CD4-positive, alpha-beta T cell (primary cell): ENCODE results near the gene MAP2K7. TPM values are rescaled to one million over a fixed set of nuclear protein-coding genes. Genes with fewer than 3 reads are reported as not detected.

Experiments used
- ATAC-seq: fragments of 200-7000 bp; cut with Tn5 transposase; one replicate; pipeline ENCODE4 v1.10.0; 2022; ENCODE audit warnings: mild to moderate bottlenecking; ENCODE audit not compliant: poor library complexity
- CTCF ChIA-PET: fragments of 350-600 bp; sonication (Branson Sonifier 250); formaldehyde crosslinking; loops from one replicate; lab custom pipeline; 2021; ENCODE audit warnings: antibody characterized with exemption, inconsistent platforms; lab: Charles Lee
- POLR2A ChIA-PET: fragments of 350-600 bp; sonication (Branson Sonifier 250); formaldehyde crosslinking; loops from one replicate; lab custom pipeline; 2021; ENCODE audit warnings: antibody characterized with exemption, inconsistent platforms; lab: Charles Lee
- DNase-seq, 14 experiments: peaks; one replicate each; pipeline ENCODE4 v3.0.0-alpha.2; 2013 to 2020; ENCODE audit warnings: mixed read lengths in 2 of 14
- H3K27ac ChIP-seq, 2 donors: one replicate each; pipeline versions ENCODE4 v1.5.1 to v1.7.0; 2013; ENCODE audit warnings: low read length in 2 of 2, low read depth in 1 of 2, mild to moderate bottlenecking in 1 of 2
- H3K27me3 ChIP-seq, 2 experiments: 1 replicate in 1 of 2; 2 replicates in 1 of 2; pipeline versions ENCODE4 v1.6.1 to v1.7.0; 2013; ENCODE audit warnings: low read length in 2 of 2, control low read depth in 1 of 2, mild to moderate bottlenecking in 1 of 2, moderate library complexity in 1 of 2; ENCODE audit not compliant: insufficient read depth in 2 of 2, control insufficient read depth in 1 of 2
- H3K36me3 ChIP-seq: one replicate; pipeline ENCODE4 v1.6.1; 2013; ENCODE audit warnings: low read length, control low read depth; ENCODE audit not compliant: insufficient read depth
- H3K4me1 ChIP-seq: one replicate; pipeline ENCODE4 v1.6.1; 2013; ENCODE audit warnings: low read length, control low read depth; ENCODE audit not compliant: insufficient read depth
- H3K4me3 ChIP-seq: one replicate; pipeline ENCODE4 v1.5.1; 2013; ENCODE audit warnings: mild to moderate bottlenecking, low read length, moderate library complexity
- H3K9me3 ChIP-seq, 2 experiments: 1 replicate in 1 of 2; 2 replicates in 1 of 2; pipeline versions ENCODE4 v1.6.1 to v1.7.0; 2013; ENCODE audit warnings: low read length in 2 of 2, mild to moderate bottlenecking in 2 of 2, control low read depth in 1 of 2, moderate library complexity in 1 of 2; ENCODE audit not compliant: control insufficient read depth in 1 of 2, insufficient read depth in 1 of 2
- H3K27ac Mint-ChIP-seq: one replicate; pipeline ENCODE4 v1.8.0; 2020; ENCODE audit warnings: mixed read lengths
- H3K27me3 Mint-ChIP-seq: one replicate; pipeline ENCODE4 v1.8.0; 2021; ENCODE audit warnings: mixed read lengths
- H3K36me3 Mint-ChIP-seq: one replicate; pipeline ENCODE4 v1.8.0; 2021; ENCODE audit warnings: low read depth, mixed read lengths
- H3K4me1 Mint-ChIP-seq: one replicate; pipeline ENCODE4 v1.8.0; 2021; ENCODE audit warnings: low read depth, mixed read lengths
- H3K4me3 Mint-ChIP-seq: one replicate; pipeline ENCODE4 v1.8.0; 2020; ENCODE audit warnings: mild to moderate bottlenecking, mixed read lengths
- H3K9me3 Mint-ChIP-seq: one replicate; pipeline ENCODE4 v1.8.0; 2020; ENCODE audit warnings: mixed read lengths
- intact Hi-C, 2 experiments: fragments of 100-400 bp; cut with DNase I in 1 of 2; cut with micrococcal nuclease in 1 of 2; formaldehyde crosslinking; loops; one replicate each; pipeline versions ENCODE4 v1.15.1 to v1.9.0; 2023 to 2025; cut with DNase I, micrococcal nuclease
- total RNA-seq, 174 experiments: library from RNA in 2 of 174; stranded (reverse) in 2 of 174; gene quantifications; one replicate each; pipeline ENCODE4 v1.2.3 and lab custom pipeline; 2021 to 2026
- TF ChIP-seq, protein P1 (sequence below): fragments of 200-600 bp; IDR thresholded peaks from one replicate; pipeline ENCODE4 v1.8.0; 2022; ENCODE audit warnings: antibody characterized with exemption, mild to moderate bottlenecking

Gene MAP2K7
- total RNA-seq, 2 experiments from 2014 or later, result 81.7 to 82.3 TPM

DNA sequence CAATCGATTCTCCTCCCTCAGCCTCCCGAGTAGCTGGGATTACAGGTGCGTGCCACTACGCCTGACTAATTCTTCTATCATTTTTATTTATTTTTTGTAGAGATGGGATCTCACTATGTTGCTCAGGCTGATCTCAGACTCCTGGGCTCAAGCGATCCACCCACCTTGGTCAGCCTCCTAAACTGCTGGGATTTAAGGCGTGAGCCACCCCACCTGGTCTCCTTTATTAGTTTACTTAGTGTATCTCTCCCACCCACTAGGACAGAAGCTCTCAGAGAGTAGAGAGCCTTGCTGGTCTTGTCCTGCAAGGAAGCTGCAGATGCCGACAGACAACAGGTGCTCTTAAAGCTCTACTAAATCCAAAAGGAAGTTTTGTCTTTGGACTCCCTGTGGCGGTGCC, 17.9 kb upstream of the MAP2K7 start:
- Mint-ChIP-seq H3K4me3 (no peak overlapping the region), H3K27me3 (peaks cover 10% of the 10 kb centered on the region), H3K36me3 (no peaks in the 10 kb centered on the region), H3K9me3 (no peaks in the 10 kb centered on the region), H3K27ac (no peak overlapping the region), H3K4me1 (no peaks in the 10 kb centered on the region)
- ChIA-PET CTCF (interaction anchor here (1.3 to 2.2 kb wide), 2 partner anchors 9 to 17 kb away, joined by 3 to 8 read pairs; no protein-coding TSS in a partner anchor), POLR2A (no interaction called here)
- Histone ChIP-seq H3K27ac (no peak overlapping the region), H3K4me1 (peaks cover 9% of the 10 kb centered on the region), H3K9me3 (peaks cover 0 to 4% of the 10 kb centered on the region in 2 experiments), H3K4me3 (no peak overlapping the region), H3K27me3 (peaks cover 16 to 18% of the 10 kb centered on the region in 2 experiments), H3K36me3 (no peaks in the 10 kb centered on the region)
- DNase-seq (no peak), ATAC-seq (no peak)
- intact Hi-C loops, result no loop called here
- TF ChIP-seq, protein P1, sequence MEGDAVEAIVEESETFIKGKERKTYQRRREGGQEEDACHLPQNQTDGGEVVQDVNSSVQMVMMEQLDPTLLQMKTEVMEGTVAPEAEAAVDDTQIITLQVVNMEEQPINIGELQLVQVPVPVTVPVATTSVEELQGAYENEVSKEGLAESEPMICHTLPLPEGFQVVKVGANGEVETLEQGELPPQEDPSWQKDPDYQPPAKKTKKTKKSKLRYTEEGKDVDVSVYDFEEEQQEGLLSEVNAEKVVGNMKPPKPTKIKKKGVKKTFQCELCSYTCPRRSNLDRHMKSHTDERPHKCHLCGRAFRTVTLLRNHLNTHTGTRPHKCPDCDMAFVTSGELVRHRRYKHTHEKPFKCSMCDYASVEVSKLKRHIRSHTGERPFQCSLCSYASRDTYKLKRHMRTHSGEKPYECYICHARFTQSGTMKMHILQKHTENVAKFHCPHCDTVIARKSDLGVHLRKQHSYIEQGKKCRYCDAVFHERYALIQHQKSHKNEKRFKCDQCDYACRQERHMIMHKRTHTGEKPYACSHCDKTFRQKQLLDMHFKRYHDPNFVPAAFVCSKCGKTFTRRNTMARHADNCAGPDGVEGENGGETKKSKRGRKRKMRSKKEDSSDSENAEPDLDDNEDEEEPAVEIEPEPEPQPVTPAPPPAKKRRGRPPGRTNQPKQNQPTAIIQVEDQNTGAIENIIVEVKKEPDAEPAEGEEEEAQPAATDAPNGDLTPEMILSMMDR, result no peak

DNA sequence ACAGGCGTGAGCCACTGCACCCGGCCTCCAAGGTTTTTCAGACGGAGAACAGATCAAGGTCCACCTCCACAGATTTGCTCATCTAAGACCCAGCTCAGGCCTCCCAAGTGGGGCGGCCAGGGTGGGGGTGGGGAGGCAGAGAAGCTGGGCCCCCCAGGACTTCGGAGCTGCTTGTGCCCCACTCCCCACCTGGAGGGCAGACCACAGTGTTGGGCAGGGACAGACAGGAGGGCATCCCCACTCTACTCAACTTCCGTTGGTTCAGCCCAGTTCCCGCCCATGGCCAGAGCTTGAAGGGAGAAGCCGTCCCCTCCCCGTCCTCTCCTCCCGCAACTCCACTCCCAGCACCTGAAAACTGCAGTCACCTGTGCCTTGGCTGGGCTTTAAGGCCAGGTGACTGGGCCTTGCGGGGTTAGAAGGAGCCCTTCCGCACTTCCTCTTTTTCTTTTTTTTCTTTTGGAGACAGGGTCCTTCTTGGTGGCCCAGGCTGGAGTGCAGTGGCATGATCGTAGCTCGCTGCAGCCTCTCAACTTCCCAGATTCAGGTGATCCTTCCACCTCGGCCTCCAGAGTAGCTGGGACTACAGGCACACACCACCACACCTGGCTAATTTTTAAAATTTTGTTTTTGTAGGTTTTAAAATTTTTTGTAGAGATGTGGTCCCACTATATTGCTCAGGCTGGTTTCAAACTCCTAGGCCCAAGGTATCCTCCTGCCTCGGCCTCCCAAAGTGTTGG, 16.1 kb upstream of the MAP2K7 start:
- Mint-ChIP-seq H3K36me3 (no peaks in the 10 kb centered on the region), H3K27ac (no peak overlapping the region), H3K4me1 (no peaks in the 10 kb centered on the region), H3K27me3 (peaks cover 14% of the 10 kb centered on the region), H3K4me3 (no peak overlapping the region), H3K9me3 (no peaks in the 10 kb centered on the region)
- intact Hi-C loops, result no loop called here
- H3K9me3 ChIP-seq, result peaks cover 0 to 4% of the 10 kb centered on the region in 2 experiments
- no peak overlapping the region for H3K4me3 ChIP-seq
- no peaks in the 10 kb centered on the region for H3K36me3 ChIP-seq
- TF ChIP-seq, protein P1, result no peak
- H3K4me1 ChIP-seq, result peaks cover 9% of the 10 kb centered on the region
- no peak overlapping the region for H3K27ac ChIP-seq
- CTCF ChIA-PET, result no interaction called here
- ATAC-seq (no peak), DNase-seq (no peak)
- POLR2A ChIA-PET, result no interaction called here
- peaks cover 16 to 18% of the 10 kb centered on the region in 2 experiments for H3K27me3 ChIP-seq

DNA sequence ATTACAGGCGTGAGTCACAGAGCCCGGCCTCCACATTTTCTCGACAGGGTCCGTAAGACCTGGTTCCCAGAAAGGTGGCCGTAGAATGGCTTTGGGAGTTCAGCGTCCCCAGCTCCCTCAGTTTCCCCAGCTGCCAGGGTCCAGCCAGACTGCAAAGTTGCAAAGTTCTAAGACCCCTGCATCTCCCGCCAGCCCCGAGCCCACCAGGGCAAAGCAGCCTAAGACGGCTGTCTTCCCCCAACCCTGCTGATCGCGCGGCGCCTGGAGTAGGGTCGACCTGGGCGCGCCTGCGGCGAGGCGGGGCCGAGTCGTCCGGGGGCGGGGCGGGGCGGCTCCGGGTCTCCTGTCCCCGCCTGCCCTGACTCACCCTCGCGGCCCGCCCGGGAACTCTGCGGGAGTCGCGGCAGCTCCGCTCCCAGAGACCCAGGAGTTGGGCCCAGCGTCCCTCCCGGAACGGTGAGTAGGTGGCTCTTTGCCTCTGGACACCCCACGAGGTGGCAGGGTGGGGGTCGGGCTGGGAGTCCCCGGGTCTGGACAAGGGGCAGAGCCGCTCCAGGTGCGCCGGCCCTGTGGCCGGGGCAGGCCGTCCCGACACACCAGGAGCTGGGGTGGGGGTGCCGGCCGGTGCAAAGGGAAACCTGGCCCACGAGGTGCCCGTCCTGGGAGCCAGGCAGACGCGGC, 15.4 kb upstream of the MAP2K7 start, which contains the start of gene LRRC8E:
LRRC8E (plus strand) TSS at position 366 of the 681 bp plus-strand sequence. CDS start 7,094 bp downstream, outside the sequence.
- Mint-ChIP-seq H3K9me3 (no peaks in the 10 kb centered on the region), H3K4me1 (no peaks in the 10 kb centered on the region), H3K36me3 (no peaks in the 10 kb centered on the region), H3K27me3 (peaks cover 14% of the 10 kb centered on the region), H3K27ac (no peak within 1 kb of the TSS), H3K4me3 (no peak within 1 kb of the TSS)
- Histone ChIP-seq H3K4me3 (no peak within 1 kb of the TSS), H3K27ac (no peak within 1 kb of the TSS), H3K4me1 (peaks cover 9% of the 10 kb centered on the region), H3K36me3 (no peaks in the 10 kb centered on the region), H3K27me3 (peaks cover 16 to 18% of the 10 kb centered on the region in 2 experiments), H3K9me3 (peaks cover 0 to 4% of the 10 kb centered on the region in 2 experiments)
- intact Hi-C loops, result no loop called here
- POLR2A ChIA-PET, result no interaction called here
- ATAC-seq (peak; percentile 61), DNase-seq (peak in 6 of 14 experiments; percentile 35 to 53 (median 50))
- CTCF ChIA-PET, result no interaction called here
- TF ChIP-seq, protein P1, result no peak
